Kidney glomerular epithelial cell (primary cell): Measurements from ENCODE around the gene TMC8.

Source experiments
- DNase-seq: peaks from one replicate; lab custom pipeline; 2025; lab: John Stamatoyannopoulos, UW

Gene TMC8

GRCh38 chr17:78124081-78124835 is 6.3 kb upstream of the TMC8 start:
- DNase-seq = no peak

DNA sequence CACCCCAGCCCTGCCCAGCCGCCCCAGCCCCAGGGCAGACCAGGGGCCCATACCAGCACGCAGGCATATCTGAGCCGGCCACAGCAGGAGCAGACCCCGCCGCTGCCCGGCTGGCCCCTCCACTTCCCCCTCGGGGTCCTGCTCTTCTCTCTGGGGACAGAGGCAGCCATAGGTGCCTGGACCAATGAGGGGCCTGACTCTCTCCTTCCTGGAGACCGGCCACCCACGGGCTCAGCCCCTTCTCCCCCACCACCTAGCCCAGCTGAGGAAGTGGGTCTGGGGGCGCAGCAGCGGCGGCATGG is 5.8 kb upstream of the TMC8 start:
- no peak for DNase-seq

GRCh38 chr17:78125138-78125913 is 5.2 kb upstream of the TMC8 start:
- DNase-seq = no peak

GRCh38 chr17:78125976-78126894 is 4.3 kb upstream of the TMC8 start:
- DNase-seq = no peak

- no peak for DNase-seq
Observed at GRCh38 chr17:78126895-78127238, 3.7 kb upstream of the TMC8 start.

GRCh38 chr17:78127239-78127887 is 3.2 kb upstream of the TMC8 start:
- no peak for DNase-seq

- no peak for DNase-seq
Observed at GRCh38 chr17:78127888-78128550, 2.6 kb upstream of the TMC8 start.

DNA sequence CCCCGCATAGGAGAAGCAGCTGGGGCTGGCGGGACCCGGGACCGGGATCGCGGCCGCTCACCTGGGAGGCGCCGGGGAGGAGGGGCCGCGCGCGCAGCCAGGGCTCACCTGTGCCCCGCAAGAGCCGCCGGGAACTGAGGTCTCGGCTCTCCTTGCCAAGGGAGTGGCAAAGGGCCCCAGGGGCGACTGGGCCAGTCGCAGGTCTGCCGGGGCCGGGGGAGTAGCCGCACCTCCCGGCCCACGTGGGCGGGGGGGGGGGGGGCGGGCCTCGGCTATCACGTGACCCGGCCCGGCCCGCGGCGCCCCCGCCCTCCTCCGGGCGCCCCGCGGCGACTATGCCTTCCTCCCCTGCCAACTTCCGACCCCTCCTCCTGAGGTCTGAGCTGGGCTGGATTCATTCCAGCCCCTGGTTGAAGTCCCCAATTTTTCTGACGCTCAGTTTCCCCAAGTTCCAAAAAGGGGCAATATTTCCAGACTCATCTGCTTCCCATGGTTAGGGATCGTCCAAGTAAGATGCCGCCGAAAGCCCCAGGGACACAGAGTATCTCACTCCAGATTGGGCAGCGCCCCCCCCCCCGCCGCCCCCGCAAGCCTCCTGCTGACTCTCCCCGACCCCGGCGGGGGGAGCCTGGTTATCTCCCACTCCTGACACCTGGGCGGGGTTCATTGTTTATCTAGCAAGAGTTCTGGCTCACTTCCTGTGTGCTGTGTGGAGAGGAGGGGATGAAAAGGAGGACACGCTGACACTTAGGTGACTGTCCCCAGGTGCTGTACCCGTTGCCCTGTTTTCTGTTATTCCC is 1.8 kb upstream of the TMC8 start, which contains the start of gene TMC6:
TSS of gene TMC6 (minus strand) at position 205 of the 800 bp plus-strand sequence. CDS start 1,923 bp downstream, outside the sequence.
- no peak for DNase-seq

- DNase-seq = no peak
Observed at GRCh38 chr17:78129351-78130089, 1.1 kb upstream of the TMC8 start.

DNA sequence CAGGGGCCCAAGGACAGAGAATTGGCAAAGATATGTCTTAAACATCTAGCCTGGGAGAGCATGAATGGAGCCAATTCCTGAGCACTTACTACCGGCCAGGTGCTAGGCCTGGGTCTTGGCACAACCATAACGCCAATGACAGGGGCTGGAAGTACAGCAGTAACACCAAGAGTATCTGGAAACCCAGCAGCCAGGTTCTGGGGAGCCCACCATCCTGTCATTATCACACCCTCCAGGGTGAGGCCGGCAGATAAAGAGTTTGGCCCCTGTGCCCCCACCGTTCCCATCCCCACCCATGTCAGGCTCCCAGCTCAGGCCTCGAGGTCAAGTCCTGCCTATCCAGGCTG is 508 bp upstream of the TMC8 start:
- DNase-seq = no peak

DNA sequence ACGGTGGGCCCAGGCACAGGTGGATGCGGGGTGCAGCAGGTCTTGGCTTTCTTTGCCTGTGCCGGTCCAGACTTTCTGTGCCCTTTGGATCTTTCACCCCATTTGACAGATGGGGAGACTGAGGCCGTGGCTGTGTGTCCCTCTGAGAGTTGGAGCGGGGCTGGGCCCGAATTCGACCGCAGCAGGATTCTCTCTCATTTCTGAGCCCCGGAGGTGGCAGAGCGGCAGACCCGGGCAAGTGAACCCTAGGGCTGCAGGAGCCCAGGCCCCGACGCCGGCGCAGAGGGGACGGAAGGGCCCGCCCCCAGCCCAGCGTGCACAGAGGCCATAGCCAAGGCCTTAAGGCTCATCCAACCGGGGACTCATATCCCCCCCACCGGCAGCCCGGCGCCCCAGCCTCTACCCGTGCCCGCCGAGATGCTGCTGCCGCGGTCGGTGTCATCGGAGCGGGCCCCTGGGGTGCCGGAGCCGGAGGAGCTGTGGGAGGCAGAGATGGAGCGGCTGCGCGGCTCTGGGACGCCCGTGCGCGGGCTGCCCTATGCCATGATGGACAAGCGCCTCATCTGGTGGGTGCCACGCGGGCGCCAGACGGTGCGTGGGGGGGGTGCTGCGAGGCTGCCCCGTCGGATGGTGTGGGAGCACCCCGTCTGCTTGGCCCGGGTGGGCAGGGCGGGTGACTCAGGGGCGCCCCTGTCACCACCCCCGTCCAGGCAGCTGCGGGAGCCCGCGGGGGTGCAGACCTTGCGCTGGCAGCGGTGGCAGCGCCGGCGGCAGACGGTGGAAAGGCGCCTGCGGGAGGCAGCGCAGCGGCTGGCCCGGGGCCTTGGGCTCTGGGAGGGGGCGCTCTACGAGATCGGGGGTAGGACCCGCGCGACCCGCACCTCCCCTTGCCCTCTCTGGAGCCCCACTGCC is 857 bp downstream of the TMC8 start:
- no peak for DNase-seq

DNA sequence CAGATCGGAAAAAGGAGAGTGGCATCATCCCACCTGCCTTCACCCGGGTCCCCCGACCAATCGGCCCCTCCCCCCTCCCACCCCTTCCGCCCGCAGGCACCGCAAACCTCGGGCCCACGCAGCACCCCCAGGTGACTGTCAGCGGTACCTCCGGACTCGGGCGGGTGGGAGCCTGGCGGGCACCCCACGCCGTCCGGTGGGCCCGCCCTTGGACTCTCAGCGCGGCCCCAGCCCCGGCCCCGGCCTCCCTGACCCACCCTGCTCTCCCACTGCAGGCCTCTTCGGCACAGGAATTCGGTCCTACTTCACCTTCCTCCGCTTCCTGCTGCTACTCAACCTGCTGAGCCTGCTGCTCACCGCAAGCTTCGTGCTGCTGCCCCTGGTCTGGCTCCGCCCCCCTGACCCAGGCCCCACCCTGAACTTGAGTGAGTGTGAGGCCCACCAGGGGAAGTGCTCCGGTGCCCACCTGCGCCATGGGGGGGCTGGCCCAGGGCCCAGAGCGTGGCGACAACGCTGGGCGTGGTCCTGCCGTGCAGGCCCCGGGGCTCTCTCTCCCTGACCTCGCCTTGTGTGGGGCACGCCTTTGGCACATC is 1.6 kb downstream of the TMC8 start:
- no peak for DNase-seq

- DNase-seq = no peak
Observed at GRCh38 chr17:78132767-78133178, 2.2 kb downstream of the TMC8 start.

DNA sequence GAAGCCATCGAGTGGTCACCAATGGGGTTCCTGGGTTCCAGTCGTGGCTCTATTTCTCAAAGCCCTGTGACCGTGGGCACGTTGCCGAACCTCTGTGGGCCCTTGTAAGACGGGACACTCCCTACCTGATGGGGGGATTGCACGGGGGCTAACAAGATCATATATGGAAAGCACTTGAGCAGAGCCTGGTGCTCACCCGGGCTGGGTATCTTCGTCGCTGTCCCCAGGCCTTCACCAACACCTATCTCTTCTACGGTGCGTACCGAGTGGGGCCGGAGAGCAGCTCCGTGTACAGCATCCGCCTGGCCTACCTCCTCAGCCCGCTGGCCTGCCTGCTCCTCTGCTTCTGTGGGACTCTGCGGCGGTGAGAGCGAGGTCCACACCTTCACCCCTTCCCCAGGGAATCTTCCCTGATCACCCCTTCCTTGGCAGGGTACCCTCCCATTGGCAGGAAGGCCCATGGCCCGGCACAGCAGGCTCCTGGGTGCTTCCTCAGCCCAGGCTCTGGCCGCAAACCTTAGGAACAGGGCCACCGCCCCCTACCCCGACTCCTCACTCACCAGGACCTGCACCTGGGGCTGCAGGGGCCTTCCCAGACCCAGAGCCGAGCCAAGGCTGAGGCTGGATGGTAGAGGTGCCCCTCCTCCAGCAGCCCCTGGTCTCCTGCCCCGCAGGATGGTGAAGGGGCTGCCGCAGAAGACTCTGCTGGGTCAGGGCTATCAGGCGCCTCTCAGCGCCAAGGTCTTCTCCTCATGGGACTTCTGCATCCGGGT is 2.8 kb downstream of the TMC8 start:
- DNase-seq = no peak

DNA sequence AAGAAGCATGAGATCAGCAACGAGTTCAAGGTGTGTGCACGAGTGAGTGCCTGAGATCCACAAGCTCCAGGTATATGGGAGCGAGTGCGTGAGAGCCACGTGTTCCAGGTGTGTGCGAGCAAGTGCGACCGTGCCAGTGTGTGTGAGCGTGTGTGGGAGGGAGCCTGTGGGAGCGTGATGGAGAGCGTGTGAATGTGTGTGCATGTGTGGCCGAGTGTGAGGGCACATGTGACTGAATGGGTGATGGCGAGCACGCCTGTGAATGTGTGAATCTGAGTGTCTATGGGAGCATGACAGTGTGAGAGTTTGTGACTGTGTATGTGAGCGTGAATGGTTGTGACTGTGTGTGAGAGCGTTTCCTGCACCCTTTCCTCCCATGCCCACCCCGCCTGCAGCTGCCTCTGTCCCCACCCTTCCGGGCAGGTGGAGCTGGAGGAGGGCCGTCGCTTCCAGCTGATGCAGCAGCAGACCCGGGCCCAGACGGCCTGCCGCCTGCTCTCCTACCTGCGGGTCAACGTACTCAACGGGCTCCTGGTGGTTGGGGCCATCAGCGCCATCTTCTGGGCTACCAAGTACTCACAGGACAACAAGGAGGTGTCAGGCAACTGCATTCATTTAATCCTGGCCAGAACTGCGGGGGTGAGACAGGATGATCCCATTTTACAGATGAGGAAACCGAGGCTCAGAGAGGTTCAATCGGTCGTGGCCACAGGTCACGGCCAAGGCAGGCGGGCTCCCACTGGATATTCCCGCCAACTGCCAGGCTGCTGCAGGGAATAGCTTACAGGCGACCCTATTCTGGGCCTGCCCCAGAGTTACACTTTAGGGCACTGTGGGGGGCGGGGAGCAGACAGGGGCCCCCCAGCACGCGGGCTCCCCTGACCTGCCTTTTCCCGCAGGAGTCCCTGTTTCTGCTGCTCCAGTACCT is 3.7 kb downstream of the TMC8 start:
- DNase-seq = no peak

DNA sequence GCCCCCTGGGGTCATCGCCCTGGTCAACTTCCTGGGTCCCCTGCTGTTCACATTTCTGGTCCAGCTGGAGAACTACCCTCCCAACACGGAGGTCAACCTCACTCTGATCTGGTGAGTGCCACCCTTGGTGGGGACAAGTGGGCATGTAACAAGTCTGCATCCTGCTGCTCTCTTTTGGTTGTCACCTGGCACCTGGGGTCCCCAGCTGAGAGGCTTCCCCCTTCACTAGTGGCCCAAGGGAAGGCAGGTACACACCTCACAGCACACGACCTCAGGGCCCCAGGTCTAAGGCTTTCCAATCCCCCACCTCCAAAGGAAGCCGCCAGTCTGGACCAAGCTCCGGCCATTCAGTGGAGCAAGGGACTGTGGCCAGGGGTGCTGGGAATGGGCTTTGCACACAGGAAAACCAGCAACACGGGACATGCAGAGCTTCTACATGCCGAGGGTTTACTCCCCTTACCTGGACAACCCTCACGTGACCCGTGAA is 4.4 kb downstream of the TMC8 start:
- no peak for DNase-seq
